Right ventricle myocardium superior (tissue), 1 donor: Measurements from ENCODE around the gene CLNK. TPM values are rescaled to one million over a fixed set of nuclear protein-coding genes. Genes with fewer than 3 reads are reported as not detected.

ENCODE experiments used
- ATAC-seq: fragments of 200-7000 bp; cut with Tn5 transposase; one replicate; pipeline ENCODE4 v1.9.1; 2020; ENCODE audit warnings: mild to moderate bottlenecking; ENCODE audit not compliant: poor library complexity
- DNase-seq: peaks from one replicate; pipeline ENCODE4 v3.0.0-alpha.2; 2020
- intact Hi-C: fragments of 100-400 bp; cut with DNase I; formaldehyde crosslinking; loops from one replicate; pipeline ENCODE4 v1.11.2; 2022
- total RNA-seq: library from RNA; stranded (reverse); fragmentation: NEBNext Ultra II Directional; extraction: Animal tissue kit (Norgen Biotek cat#: 25700); gene quantifications from one replicate; pipeline ENCODE4 v1.2.1, GENCODE V29; 2021
- donor health status: DM: no; HTN: yes; CAD: no; lungs with severe emphysema.

The CLNK gene
- total RNA-seq, 1 donor from 2014 or later, result not detected

GRCh38 chr4:10454726-10455125 lies 229.8 kb downstream of the CLNK start:
- DNase-seq (no peak), ATAC-seq (no peak)
- intact Hi-C loops, result no loop called here

GRCh38 chr4:10454121-10454520 lies 230.4 kb downstream of the CLNK start:
- ATAC-seq (no peak), DNase-seq (no peak)
- intact Hi-C loops, result no loop called here

- no peak for ATAC-seq
- intact Hi-C loops, result no loop called here
- no peak for DNase-seq
Measured at GRCh38 chr4:10448991-10449390, 235.6 kb downstream of the CLNK start.

- intact Hi-C loops, result no loop called here
- DNase-seq (no peak), ATAC-seq (no peak)
Measured at GRCh38 chr4:10442976-10443375, 241.6 kb downstream of the CLNK start.

GRCh38 chr4:10441512-10441911 lies 243.1 kb downstream of the CLNK start:
- intact Hi-C loops, result no loop called here
- DNase-seq, result no peak
- no peak for ATAC-seq

GRCh38 chr4:10438924-10439323 lies 245.6 kb downstream of the CLNK start:
- ATAC-seq, result no peak
- no peak for DNase-seq
- intact Hi-C loops, result no loop called here

GRCh38 chr4:10437735-10438134 lies 246.8 kb downstream of the CLNK start:
- ATAC-seq, result no peak

More at GRCh38 chr4:10437735-10438134, 246.8 kb downstream of the CLNK start:
- intact Hi-C loops, result no loop called here
- DNase-seq, result no peak

Other genes with a start within 250 kb of the CLNK start
- gene ZNF518B, start 227.3 kb downstream of the CLNK start, total RNA-seq, result 20.2 TPM